NCI-H2081 treated with DMSO at 0.1 percent for 48 hours (cell line): ENCODE data around the gene CREB3.

Source experiments
- DNase-seq: peaks from one replicate; lab custom pipeline; 2025; lab: John Stamatoyannopoulos, UW

CREB3 gene

GRCh38 chr9:35732185-35732799 lies at the start of gene CREB3, which contains the start of gene TLN1:
Gene CREB3 (plus strand): TSS chr9:35732666. CDS start chr9:35732773, 107 bp downstream.
Gene TLN1 (minus strand): TSS chr9:35732195. CDS start chr9:35725694, 6,501 bp downstream.
- peak; percentile 96 for DNase-seq

- DNase-seq = no peak
Observed at GRCh38 chr9:35683323-35683722, 49.1 kb upstream of the CREB3 start.

GRCh38 chr9:35684921-35685320 lies 47.5 kb upstream of the CREB3 start:
- no peak for DNase-seq

- DNase-seq = no peak
Observed at GRCh38 chr9:35685506-35685905, 47.0 kb upstream of the CREB3 start.

- DNase-seq = no peak
Observed at GRCh38 chr9:35686222-35687203, 46.0 kb upstream of the CREB3 start.

GRCh38 chr9:35687306-35687705 lies 45.2 kb upstream of the CREB3 start:
- no peak for DNase-seq

GRCh38 chr9:35687972-35688557 lies 44.4 kb upstream of the CREB3 start:
- DNase-seq = no peak

- DNase-seq = no peak
Observed at GRCh38 chr9:35688558-35689541, 43.6 kb upstream of the CREB3 start.

GRCh38 chr9:35689542-35690293 lies 42.7 kb upstream of the CREB3 start, which contains the start of gene TPM2:
Gene TPM2 (minus strand): TSS chr9:35689925. CDS start chr9:35689817, 108 bp downstream.
- no peak for DNase-seq

- DNase-seq = no peak
Observed at GRCh38 chr9:35690294-35690613, 42.2 kb upstream of the CREB3 start.

GRCh38 chr9:35690614-35691333 lies 41.7 kb upstream of the CREB3 start:
- no peak for DNase-seq

- DNase-seq = no peak
Observed at GRCh38 chr9:35691334-35691650, 41.2 kb upstream of the CREB3 start.

- DNase-seq = no peak
Observed at GRCh38 chr9:35691757-35692301, 40.6 kb upstream of the CREB3 start.

GRCh38 chr9:35695943-35696401 lies 36.5 kb upstream of the CREB3 start:
- DNase-seq = no peak

GRCh38 chr9:35696520-35697215 lies 35.8 kb upstream of the CREB3 start:
- no peak for DNase-seq

GRCh38 chr9:35697486-35697885 lies 35.0 kb upstream of the CREB3 start:
- DNase-seq = no peak

- no peak for DNase-seq
Observed at GRCh38 chr9:35698231-35698630, 34.2 kb upstream of the CREB3 start.

GRCh38 chr9:35700031-35700430 lies 32.4 kb upstream of the CREB3 start:
- DNase-seq = no peak

- no peak for DNase-seq
Observed at GRCh38 chr9:35700942-35701341, 31.5 kb upstream of the CREB3 start.
